ENCODE measurements around the gene SEPTIN12.

Gene SEPTIN12

GRCh38 chr16:4828567-4829321 lies 40.6 kb upstream of the SEPTIN12 start:
- in situ Hi-C loops (cut with MboI; ENCODE audit: low pct_unique_long_range_greater_than_20kb, low sequenced_read_pairs, unreplicated experiment), result no loop called here
- no peak for DNase-seq (ENCODE audit: low spot score)
- TF ChIP-seq, protein P1, sequence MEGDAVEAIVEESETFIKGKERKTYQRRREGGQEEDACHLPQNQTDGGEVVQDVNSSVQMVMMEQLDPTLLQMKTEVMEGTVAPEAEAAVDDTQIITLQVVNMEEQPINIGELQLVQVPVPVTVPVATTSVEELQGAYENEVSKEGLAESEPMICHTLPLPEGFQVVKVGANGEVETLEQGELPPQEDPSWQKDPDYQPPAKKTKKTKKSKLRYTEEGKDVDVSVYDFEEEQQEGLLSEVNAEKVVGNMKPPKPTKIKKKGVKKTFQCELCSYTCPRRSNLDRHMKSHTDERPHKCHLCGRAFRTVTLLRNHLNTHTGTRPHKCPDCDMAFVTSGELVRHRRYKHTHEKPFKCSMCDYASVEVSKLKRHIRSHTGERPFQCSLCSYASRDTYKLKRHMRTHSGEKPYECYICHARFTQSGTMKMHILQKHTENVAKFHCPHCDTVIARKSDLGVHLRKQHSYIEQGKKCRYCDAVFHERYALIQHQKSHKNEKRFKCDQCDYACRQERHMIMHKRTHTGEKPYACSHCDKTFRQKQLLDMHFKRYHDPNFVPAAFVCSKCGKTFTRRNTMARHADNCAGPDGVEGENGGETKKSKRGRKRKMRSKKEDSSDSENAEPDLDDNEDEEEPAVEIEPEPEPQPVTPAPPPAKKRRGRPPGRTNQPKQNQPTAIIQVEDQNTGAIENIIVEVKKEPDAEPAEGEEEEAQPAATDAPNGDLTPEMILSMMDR (IDR thresholded peaks at IDR 0.05; ENCODE audit: extremely low read depth, insufficient read depth, missing control alignments), result no peak

DNA sequence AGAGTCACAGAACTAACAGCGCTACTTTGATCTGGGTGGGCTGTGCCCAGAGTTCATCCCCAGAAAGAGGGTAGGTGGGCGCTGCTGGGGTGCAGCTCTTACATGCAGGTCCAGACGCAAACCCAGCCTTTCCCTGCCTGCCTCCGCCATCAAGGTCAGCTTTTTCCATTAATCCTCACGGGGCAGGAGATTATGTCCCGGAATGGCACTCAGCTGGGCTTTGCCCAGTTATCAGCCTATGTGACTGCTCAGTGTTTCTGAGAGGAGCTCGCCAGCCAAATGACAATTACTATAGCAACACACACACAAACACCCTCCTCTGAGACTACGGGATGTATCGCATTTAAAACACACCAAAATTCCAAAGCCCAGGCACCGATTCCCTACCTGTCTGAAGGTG lies 38.8 kb upstream of the SEPTIN12 start:
- TF ChIP-seq, protein P1 (IDR thresholded peaks at IDR 0.05; ENCODE audit: extremely low read depth, insufficient read depth, missing control alignments), result no peak
- in situ Hi-C loops (cut with MboI; ENCODE audit: low pct_unique_long_range_greater_than_20kb, low sequenced_read_pairs, unreplicated experiment), result no loop called here
- no peak for DNase-seq (ENCODE audit: low spot score)

- DNase-seq (ENCODE audit: low spot score), result no peak
- in situ Hi-C loops (cut with MboI; ENCODE audit: low pct_unique_long_range_greater_than_20kb, low sequenced_read_pairs, unreplicated experiment), result no loop called here
- TF ChIP-seq, protein P1 (IDR thresholded peaks at IDR 0.05; ENCODE audit: extremely low read depth, insufficient read depth, missing control alignments), result no peak
Measured at GRCh38 chr16:4826526-4826925, 38.4 kb upstream of the SEPTIN12 start.

GRCh38 chr16:4825196-4825595 lies 37.1 kb upstream of the SEPTIN12 start:
- TF ChIP-seq, protein P1 (IDR thresholded peaks at IDR 0.05; ENCODE audit: extremely low read depth, insufficient read depth, missing control alignments), result no peak
- in situ Hi-C loops (cut with MboI; ENCODE audit: low pct_unique_long_range_greater_than_20kb, low sequenced_read_pairs, unreplicated experiment), result no loop called here
- no peak for DNase-seq (ENCODE audit: low spot score)

- in situ Hi-C loops (cut with MboI; ENCODE audit: low pct_unique_long_range_greater_than_20kb, low sequenced_read_pairs, unreplicated experiment), result no loop called here
- TF ChIP-seq, protein P1 (IDR thresholded peaks at IDR 0.05; ENCODE audit: extremely low read depth, insufficient read depth, missing control alignments), result no peak
- DNase-seq (ENCODE audit: low spot score), result no peak
Measured at GRCh38 chr16:4820652-4821051, 32.5 kb upstream of the SEPTIN12 start.

GRCh38 chr16:4814542-4815173 lies 26.5 kb upstream of the SEPTIN12 start:
- TF ChIP-seq, protein P1 (IDR thresholded peaks at IDR 0.05; ENCODE audit: extremely low read depth, insufficient read depth, missing control alignments), result no peak
- in situ Hi-C loops (cut with MboI; ENCODE audit: low pct_unique_long_range_greater_than_20kb, low sequenced_read_pairs, unreplicated experiment), result no loop called here
- DNase-seq (ENCODE audit: low spot score), result no peak
